ENCODE results near the gene MAP3K14. TPM values are rescaled to one million over a fixed set of nuclear protein-coding genes. Genes with fewer than 3 reads are reported as not detected.

MAP3K14 gene
- total RNA-seq, 4 donors from 2014 or later = 4.1 to 21.7 (median 6.2) TPM

DNA sequence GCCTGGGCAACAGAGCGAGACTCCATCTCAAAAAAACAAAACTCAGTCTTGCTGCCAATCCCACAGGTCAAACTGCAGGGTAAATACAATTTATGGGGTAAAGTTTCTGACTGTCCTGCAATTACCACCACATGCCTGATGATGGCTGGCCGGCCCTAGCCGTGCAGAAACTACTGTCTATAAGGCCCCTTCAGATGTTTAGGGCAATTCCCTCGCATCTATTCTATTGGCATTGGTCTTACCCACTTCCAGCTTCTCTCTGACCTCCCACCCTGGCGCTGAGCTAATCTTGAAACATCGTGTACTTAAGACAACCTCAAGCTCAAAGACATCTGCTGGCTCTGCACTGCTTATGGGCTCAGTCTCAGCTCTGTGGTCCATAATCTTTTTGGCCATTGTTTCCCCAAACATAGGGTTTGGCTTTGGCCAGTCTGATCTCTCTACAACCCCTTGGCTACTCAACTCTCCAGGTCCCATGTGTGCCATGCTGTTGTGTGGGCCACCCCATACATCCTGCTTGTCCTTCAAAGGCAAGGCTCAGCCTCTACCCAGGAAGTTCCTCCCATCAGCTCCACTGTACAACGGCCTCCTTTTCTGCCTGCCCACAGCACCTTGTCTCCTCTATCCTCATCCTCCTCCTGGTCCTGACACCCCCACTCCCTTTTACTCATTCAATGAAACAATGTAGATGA, 16.6 kb downstream of the MAP3K14 start:
- 87 to 95% methylated on average over 7 of the region's 7 CpGs for WGBS, 2 donors
- H3K27ac ChIP-seq = no peak overlapping the region
- H3K27me3 ChIP-seq = no peaks in the 10 kb centered on the region
- peaks cover 9 to 46% of the 10 kb centered on the region in 2 donors for H3K4me1 ChIP-seq
- H3K36me3 ChIP-seq = no peaks in the 10 kb centered on the region
- no peak overlapping the region for H3K4me3 ChIP-seq (replicated peaks in 1 of 3)
- intact Hi-C loops (cut with DNase I) = no loop called here
- H3K9me3 ChIP-seq = no peaks in the 10 kb centered on the region
- TF ChIP-seq, protein P1, sequence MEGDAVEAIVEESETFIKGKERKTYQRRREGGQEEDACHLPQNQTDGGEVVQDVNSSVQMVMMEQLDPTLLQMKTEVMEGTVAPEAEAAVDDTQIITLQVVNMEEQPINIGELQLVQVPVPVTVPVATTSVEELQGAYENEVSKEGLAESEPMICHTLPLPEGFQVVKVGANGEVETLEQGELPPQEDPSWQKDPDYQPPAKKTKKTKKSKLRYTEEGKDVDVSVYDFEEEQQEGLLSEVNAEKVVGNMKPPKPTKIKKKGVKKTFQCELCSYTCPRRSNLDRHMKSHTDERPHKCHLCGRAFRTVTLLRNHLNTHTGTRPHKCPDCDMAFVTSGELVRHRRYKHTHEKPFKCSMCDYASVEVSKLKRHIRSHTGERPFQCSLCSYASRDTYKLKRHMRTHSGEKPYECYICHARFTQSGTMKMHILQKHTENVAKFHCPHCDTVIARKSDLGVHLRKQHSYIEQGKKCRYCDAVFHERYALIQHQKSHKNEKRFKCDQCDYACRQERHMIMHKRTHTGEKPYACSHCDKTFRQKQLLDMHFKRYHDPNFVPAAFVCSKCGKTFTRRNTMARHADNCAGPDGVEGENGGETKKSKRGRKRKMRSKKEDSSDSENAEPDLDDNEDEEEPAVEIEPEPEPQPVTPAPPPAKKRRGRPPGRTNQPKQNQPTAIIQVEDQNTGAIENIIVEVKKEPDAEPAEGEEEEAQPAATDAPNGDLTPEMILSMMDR (IDR thresholded peaks at IDR 0.05) = no peak
- no peak for TF ChIP-seq POLR2A (IDR thresholded peaks at IDR 0.05)
- DNase-seq = no peak

DNA sequence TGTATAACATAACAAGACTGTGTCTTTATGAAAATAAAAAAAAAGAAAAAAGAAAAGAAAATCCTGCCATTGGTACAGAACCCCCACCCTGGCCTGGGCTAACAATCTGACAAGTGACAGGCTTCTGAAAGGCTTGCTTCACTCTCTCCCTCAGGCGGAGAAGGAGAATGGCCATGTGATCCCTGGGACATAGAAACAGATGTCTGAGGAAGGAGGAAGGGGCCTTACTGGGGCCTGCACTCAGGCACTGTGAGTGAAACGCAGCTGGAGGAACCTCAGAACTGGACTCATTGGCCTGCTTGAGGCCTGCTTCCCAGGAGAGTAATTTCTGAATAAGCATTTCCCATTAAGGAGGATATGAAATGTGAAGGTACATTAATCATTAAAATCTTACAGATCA, 17.5 kb downstream of the MAP3K14 start:
- intact Hi-C loops (cut with DNase I) = no loop called here
- H3K4me3 ChIP-seq (replicated peaks in 1 of 3) = no peak overlapping the region
- DNase-seq = no peak
- 58 to 92% methylated on average over 2 of the region's 2 CpGs for WGBS, 2 donors
- H3K9me3 ChIP-seq = no peaks in the 10 kb centered on the region
- H3K4me1 ChIP-seq = peaks cover 16 to 52% of the 10 kb centered on the region in 2 donors
- TF ChIP-seq, protein P1 (IDR thresholded peaks at IDR 0.05) = no peak
- no peak for TF ChIP-seq POLR2A (IDR thresholded peaks at IDR 0.05)
- H3K36me3 ChIP-seq = no peaks in the 10 kb centered on the region
- no peaks in the 10 kb centered on the region for H3K27me3 ChIP-seq
- H3K27ac ChIP-seq = no peak overlapping the region

DNA sequence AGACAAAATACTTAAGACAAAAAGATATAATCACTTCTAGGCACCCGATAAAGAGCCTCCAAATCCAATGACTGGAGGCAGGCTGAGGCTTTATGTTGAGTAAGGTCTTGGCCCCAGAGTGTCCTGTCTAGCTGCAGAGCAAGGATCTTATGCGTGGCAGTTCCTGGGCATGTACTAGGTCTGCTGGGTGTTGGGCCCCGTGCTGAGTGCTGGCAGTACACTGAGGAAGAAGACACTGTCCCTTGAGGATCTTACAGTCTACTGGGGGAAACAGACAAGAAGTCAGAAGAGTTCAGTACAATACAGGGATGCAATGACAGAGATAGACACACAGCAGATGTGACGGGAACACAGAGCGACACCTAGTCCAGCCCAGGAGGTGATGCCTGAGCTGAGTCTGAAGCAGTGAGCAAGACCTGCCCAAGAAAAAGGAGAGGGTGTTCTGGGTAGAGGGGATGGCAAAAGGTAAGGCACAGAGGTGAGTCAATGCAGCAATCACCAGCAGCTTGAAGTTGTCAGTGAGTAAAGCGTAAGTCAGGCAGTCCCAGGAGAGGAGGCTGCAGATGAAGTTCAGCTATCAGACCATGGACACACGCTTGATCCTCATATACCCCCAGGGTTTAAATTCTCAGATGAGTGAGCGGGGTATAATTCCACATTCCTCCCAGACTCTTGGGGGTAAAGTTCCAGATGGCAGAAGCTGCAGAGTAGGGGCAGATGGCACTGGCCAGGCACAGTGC, 18.1 kb downstream of the MAP3K14 start:
- H3K27me3 ChIP-seq = no peaks in the 10 kb centered on the region
- DNase-seq = no peak
- TF ChIP-seq, protein P1 (IDR thresholded peaks at IDR 0.05) = no peak
- no peak for TF ChIP-seq POLR2A (IDR thresholded peaks at IDR 0.05)
- H3K4me3 ChIP-seq (replicated peaks in 1 of 3) = no peak overlapping the region
- H3K27ac ChIP-seq = no peak overlapping the region
- H3K4me1 ChIP-seq = peaks cover 23 to 59% of the 10 kb centered on the region in 2 donors
- intact Hi-C loops (cut with DNase I) = no loop called here
- no peaks in the 10 kb centered on the region for H3K9me3 ChIP-seq
- no peaks in the 10 kb centered on the region for H3K36me3 ChIP-seq
- 90 to 95% methylated on average over 8 of the region's 8 CpGs for WGBS, 2 donors

DNA sequence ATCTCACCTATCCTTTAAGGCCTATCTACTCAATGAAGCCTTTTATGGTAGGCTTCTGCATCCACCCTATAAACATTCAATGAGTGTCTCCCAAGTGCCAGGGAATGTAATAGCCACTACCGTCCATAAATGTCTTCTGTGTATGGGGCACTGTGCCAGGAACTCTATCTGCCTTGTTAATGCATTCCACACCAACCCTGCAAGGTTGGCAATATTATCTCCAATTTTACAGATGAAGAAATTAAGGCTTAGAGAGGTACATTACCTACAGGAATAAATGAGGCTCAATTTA, 20.0 kb downstream of the MAP3K14 start:
- 47 to 50% methylated on average over 1 of the region's 1 CpG for WGBS, 2 donors
- TF ChIP-seq POLR2A (IDR thresholded peaks at IDR 0.05) = no peak
- TF ChIP-seq, protein P1 (IDR thresholded peaks at IDR 0.05) = no peak
- no peaks in the 10 kb centered on the region for H3K36me3 ChIP-seq
- no peak overlapping the region for H3K27ac ChIP-seq
- DNase-seq = no peak
- no peaks in the 10 kb centered on the region for H3K9me3 ChIP-seq
- H3K4me1 ChIP-seq = peaks cover 42 to 68% of the 10 kb centered on the region in 2 donors
- intact Hi-C loops (cut with DNase I) = no loop called here
- H3K4me3 ChIP-seq (replicated peaks in 1 of 3) = no peak overlapping the region
- no peaks in the 10 kb centered on the region for H3K27me3 ChIP-seq

All from thyroid gland (tissue), 4 donors.